ENCODE results near the gene ACAP1.

ACAP1 gene

GRCh38 chr17:7383742-7384488 is 47.6 kb downstream of the ACAP1 start:
- DNase-seq (ENCODE audit: low read depth in 2 of 2, low spot score in 1 of 2) = peak in 1 of 2 donors; percentile 53

GRCh38 chr17:7384489-7385081 is 48.3 kb downstream of the ACAP1 start:
- DNase-seq (ENCODE audit: low read depth in 2 of 2, low spot score in 1 of 2) = no peak

GRCh38 chr17:7388856-7389255 is 52.5 kb downstream of the ACAP1 start:
- DNase-seq (ENCODE audit: low read depth in 2 of 2, low spot score in 1 of 2) = no peak

- DNase-seq (ENCODE audit: low read depth in 2 of 2, low spot score in 1 of 2) = no peak
These were observed 53.9 kb downstream of the ACAP1 start for GRCh38 chr17:7389924-7390910.

GRCh38 chr17:7391307-7391706 is 55.0 kb downstream of the ACAP1 start:
- DNase-seq (ENCODE audit: low read depth in 2 of 2, low spot score in 1 of 2) = no peak

GRCh38 chr17:7392696-7393612 is 56.6 kb downstream of the ACAP1 start:
- DNase-seq (ENCODE audit: low read depth in 2 of 2, low spot score in 1 of 2) = no peak

- DNase-seq (ENCODE audit: low read depth in 2 of 2, low spot score in 1 of 2) = peak; percentile 36 to 42
These were observed 57.5 kb downstream of the ACAP1 start for GRCh38 chr17:7393613-7394451.

GRCh38 chr17:7394452-7395191 is 58.3 kb downstream of the ACAP1 start, which contains the start of gene PLSCR3:
Gene PLSCR3 (minus strand): TSS chr17:7394525. CDS start chr17:7394110, 415 bp downstream.
- peak; percentile 60 to 65 for DNase-seq (ENCODE audit: low read depth in 2 of 2, low spot score in 1 of 2)

GRCh38 chr17:7396147-7396546 is 59.8 kb downstream of the ACAP1 start:
- DNase-seq (ENCODE audit: low read depth in 2 of 2, low spot score in 1 of 2) = no peak

GRCh38 chr17:7398612-7399011 is 62.3 kb downstream of the ACAP1 start:
- DNase-seq (ENCODE audit: low read depth in 2 of 2, low spot score in 1 of 2) = no peak

Measured in stimulated activated CD8-positive, alpha-beta memory T cell treated with anti-CD3 and anti-CD28 coated beads, Interleukin-4, amount 100 ng/mL, for 1 hour (primary cell).